ENCODE data around the gene MT1M.
"Not testable (repeated sequence)": the region's sequence is repeated elsewhere in the genome, so short reads cannot be mapped to it uniquely, and the experiment has no call there.

MT1M gene

DNA sequence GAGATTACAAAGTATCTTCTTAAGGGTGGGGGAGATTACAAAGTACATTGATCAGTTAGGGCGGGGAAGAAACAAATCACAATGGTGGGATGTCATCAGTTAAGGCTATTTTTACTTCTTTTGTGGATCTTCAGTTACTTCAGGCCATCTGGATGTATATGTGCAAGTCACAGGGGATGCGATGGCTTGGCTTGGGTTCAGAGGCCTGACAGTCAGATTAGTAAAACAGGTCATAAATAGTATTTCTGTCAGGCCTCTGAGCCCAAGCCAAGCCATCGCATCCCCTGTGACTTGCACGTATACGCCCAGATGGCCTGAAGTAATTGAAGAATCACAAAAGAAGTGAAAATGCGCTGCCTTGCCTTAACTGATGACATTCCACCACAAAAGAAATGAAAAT, 42.1 kb downstream of the MT1M start:
- DNase-seq (ENCODE audit: low read depth) = not testable (repeated sequence)

DNA sequence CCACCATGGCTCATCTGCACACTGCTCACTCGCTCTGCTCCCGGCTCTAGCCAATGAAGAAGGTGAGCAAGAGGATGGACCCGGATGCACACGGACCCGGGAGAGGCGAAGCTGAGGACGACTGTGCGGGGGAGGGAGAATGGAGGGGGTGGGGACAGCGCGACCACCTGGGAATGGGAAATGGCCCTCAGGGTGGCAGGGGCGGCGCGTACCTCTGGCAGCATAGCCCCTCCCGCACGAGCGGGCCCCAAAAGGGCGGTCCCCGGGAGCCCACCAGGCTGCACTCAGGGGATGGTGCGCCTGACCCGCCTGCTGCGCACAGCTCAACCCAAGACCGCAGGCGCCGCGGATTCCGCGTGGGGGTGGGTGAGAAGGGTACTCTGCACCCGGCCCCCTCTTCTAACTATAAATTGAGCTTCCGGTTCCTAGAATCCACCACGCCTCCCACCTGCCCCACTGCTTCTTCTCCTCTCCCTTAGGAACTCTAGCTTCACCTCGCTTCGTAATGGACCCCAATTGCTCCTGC, 43.3 kb downstream of the MT1M start:
- DNase-seq (ENCODE audit: low read depth) = peak; percentile 17

GRCh38 chr16:56677474-56677873, 45.0 kb downstream of the MT1M start:
- no peak for DNase-seq (ENCODE audit: low read depth)

DNA sequence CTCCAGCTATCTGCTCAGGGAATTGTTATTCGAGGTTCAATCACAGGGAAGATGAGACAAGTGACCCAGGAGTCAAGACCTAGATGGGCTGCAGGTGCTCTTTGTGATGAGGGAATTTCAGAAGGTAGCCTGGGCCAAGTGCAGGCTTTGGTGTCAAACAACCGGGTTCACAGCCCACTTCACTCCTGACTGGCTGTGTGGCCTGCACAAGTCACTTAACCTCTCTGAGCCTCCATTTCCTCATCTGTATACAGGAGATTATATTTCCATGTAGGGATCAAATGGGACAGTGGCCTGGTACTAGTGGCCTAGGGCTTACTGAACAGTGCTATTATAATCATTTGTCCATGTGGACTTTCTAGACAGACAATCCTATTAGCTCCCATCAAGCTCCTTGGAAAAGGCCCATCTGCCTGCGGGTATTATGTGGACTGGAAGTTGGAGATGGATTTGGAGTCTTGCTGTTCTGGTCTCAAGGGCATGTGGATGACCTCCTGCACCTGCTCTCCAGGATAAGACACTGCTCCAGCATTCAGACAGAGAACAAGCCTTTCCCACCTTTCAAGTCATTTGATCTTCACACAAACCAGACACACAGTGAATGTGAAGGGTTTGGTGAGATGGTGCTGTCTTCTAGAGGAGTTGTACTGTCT, 46.7 kb downstream of the MT1M start:
- DNase-seq (ENCODE audit: low read depth) = no peak

- DNase-seq (ENCODE audit: low read depth) = no peak
Observed at GRCh38 chr16:56679818-56680217, 47.4 kb downstream of the MT1M start.

GRCh38 chr16:56681939-56682702, 49.7 kb downstream of the MT1M start, which contains the start of gene MT1X:
Gene MT1X (plus strand): TSS chr16:56682470. CDS start chr16:56682541, 71 bp downstream.
- peak; percentile 86 for DNase-seq (ENCODE audit: low read depth)

GRCh38 chr16:56682703-56683397, 50.4 kb downstream of the MT1M start:
- no peak for DNase-seq (ENCODE audit: low read depth)
